ENCODE results near the gene GPR132. TPM values are rescaled to one million over a fixed set of nuclear protein-coding genes. Genes with fewer than 3 reads are reported as not detected.

Gene GPR132
- total and polyA plus RNA-seq, 2 of the 13 experiments (the other 11 are each of a cell fraction or from before 2014, with no cell fraction given) = not detected

GRCh38 chr14:105020815-105021655 is 44.2 kb downstream of the GPR132 start, which contains the start of gene CDCA4 (continued):
- TF ChIP-seq ZFP36L2 (CRISPR knock-in tag; IDR thresholded peaks at IDR 0.05) = no peak
- TF ChIP-seq ZNF446 (CRISPR knock-in tag; IDR thresholded peaks at IDR 0.05) = no peak
- TF ChIP-seq ZEB1 (IDR thresholded peaks at IDR 0.05; ENCODE audit: insufficient replicate concordance, low read depth) = peak; percentile 28
- no peak; the same call in 1 of the 2 replicates for TF ChIP-seq THRA (CRISPR knock-in tag; IDR thresholded peaks at IDR 0.05; ENCODE audit: borderline replicate concordance)
- peak; percentile 47; the same call in 1 of the 2 replicates for TF ChIP-seq TBX2 (CRISPR knock-in tag; IDR thresholded peaks at IDR 0.05; ENCODE audit: borderline replicate concordance)
- TF ChIP-seq PPARG (CRISPR knock-in tag; conservative IDR thresholded peaks at IDR 0.05) = no peak
- TF ChIP-seq NR2F6 (IDR thresholded peaks at IDR 0.05) = no peak
- TF ChIP-seq NR2F6 (CRISPR knock-in tag; IDR thresholded peaks at IDR 0.05) = 0 out of 2 replicates have a peak, but pooled peaks have one; percentile 12
- 0 out of 2 replicates have a peak, but pooled peaks have one; percentile 20 for TF ChIP-seq BRD4 (CRISPR knock-in tag; IDR thresholded peaks at IDR 0.05)
- TF ChIP-seq ATF5 (CRISPR knock-in tag; IDR thresholded peaks at IDR 0.05; ENCODE audit: low read depth) = peak; percentile 58; the same call in 1 of the 2 replicates
- TF ChIP-seq NCOR1 (IDR thresholded peaks at IDR 0.05; ENCODE audit: borderline replicate concordance, low read length) = no peak
- TF ChIP-seq ZNF567 (CRISPR knock-in tag; IDR thresholded peaks at IDR 0.05; ENCODE audit: borderline replicate concordance) = no peak
- peak; percentile 63; the same call in 1 of the 2 replicates for TF ChIP-seq NFKB2 (CRISPR knock-in tag; IDR thresholded peaks at IDR 0.05; ENCODE audit: borderline replicate concordance)
- TF ChIP-seq PREB (CRISPR knock-in tag; IDR thresholded peaks at IDR 0.05) = no peak
- TF ChIP-seq FOSL2 (CRISPR knock-in tag; IDR thresholded peaks at IDR 0.05) = no peak
- peak; percentile 20; the same call in 1 of the 2 replicates for TF ChIP-seq ZNF704 (CRISPR knock-in tag; IDR thresholded peaks at IDR 0.05; ENCODE audit: borderline replicate concordance)
- TF ChIP-seq MXI1 (IDR thresholded peaks at IDR 0.05; ENCODE audit: borderline replicate concordance, low read depth, low read length) = peak; percentile 89; the same call in 2 of the 3 replicates
- TF ChIP-seq SMARCC2 (IDR thresholded peaks at IDR 0.05) = no peak
- TF ChIP-seq ZNF281 (CRISPR knock-in tag; IDR thresholded peaks at IDR 0.05; ENCODE audit: borderline replicate concordance) = no peak
- TF ChIP-seq FOXM1 (CRISPR knock-in tag; IDR thresholded peaks at IDR 0.05) = no peak
- TF ChIP-seq ZNF607 (CRISPR knock-in tag; IDR thresholded peaks at IDR 0.05; ENCODE audit: borderline replicate concordance) = no peak; the same call in 1 of the 2 replicates
- no peak; the same call in 1 of the 2 replicates for TF ChIP-seq DR1 (CRISPR knock-in tag; IDR thresholded peaks at IDR 0.05)
- TF ChIP-seq ZNF354B (CRISPR knock-in tag; IDR thresholded peaks at IDR 0.05) = no peak

Measured in HepG2 (cell line).